ENCODE results near the gene KRT35. TPM values are rescaled to one million over a fixed set of nuclear protein-coding genes. Genes with fewer than 3 reads are reported as not detected.

KRT35 gene
- total RNA-seq, 4 donors from 2014 or later = not detected

- TF ChIP-seq POLR2A (IDR thresholded peaks at IDR 0.05) (no peak), CTCF (IDR thresholded peaks at IDR 0.05) (no peak), EP300 (IDR thresholded peaks at IDR 0.05) (no peak)
- Histone ChIP-seq H3K27me3 (no peaks in the 10 kb centered on the region), H3K4me3 (no peak within 1 kb of the TSS), H3K9me3 (no peaks in the 10 kb centered on the region), H3K27ac (no peak within 1 kb of the TSS), H3K36me3 (no peaks in the 10 kb centered on the region), H3K4me1 (no peaks in the 10 kb centered on the region)
- WGBS, 2 donors = 91 to 97% methylated on average over 10 of the region's 10 CpGs
- no peak for DNase-seq (ENCODE audit: low spot score in 2 of 2)
Observed at GRCh38 chr17:41440531-41441033, 40.4 kb downstream of the KRT35 start, which contains the start of gene KRT38. KRT38 (minus strand) TSS chr17:41440983; CDS start chr17:41440921, 62 bp downstream.

GRCh38 chr17:41439375-41439774, 41.6 kb downstream of the KRT35 start:
- Histone ChIP-seq H3K27ac (no peak overlapping the region), H3K9me3 (no peaks in the 10 kb centered on the region), H3K27me3 (no peaks in the 10 kb centered on the region), H3K4me1 (no peaks in the 10 kb centered on the region), H3K4me3 (no peak overlapping the region), H3K36me3 (no peaks in the 10 kb centered on the region)
- TF ChIP-seq EP300 (IDR thresholded peaks at IDR 0.05) (no peak), CTCF (IDR thresholded peaks at IDR 0.05) (no peak), POLR2A (IDR thresholded peaks at IDR 0.05) (no peak)
- 70 to 86% methylated on average over 4 to 5 of the region's 5 CpGs for WGBS, 2 donors
- DNase-seq (ENCODE audit: low spot score in 2 of 2) = no peak

GRCh38 chr17:41437769-41438168, 43.2 kb downstream of the KRT35 start:
- H3K9me3 ChIP-seq = no peaks in the 10 kb centered on the region
- H3K4me3 ChIP-seq = no peak overlapping the region
- no peak for DNase-seq (ENCODE audit: low spot score in 2 of 2)
- H3K4me1 ChIP-seq = no peaks in the 10 kb centered on the region
- TF ChIP-seq POLR2A (IDR thresholded peaks at IDR 0.05) (no peak), EP300 (IDR thresholded peaks at IDR 0.05) (no peak), CTCF (IDR thresholded peaks at IDR 0.05) (no peak)
- no peaks in the 10 kb centered on the region for H3K27me3 ChIP-seq
- WGBS, 2 donors = 87 to 89% methylated on average over 9 of the region's 9 CpGs
- no peaks in the 10 kb centered on the region for H3K36me3 ChIP-seq
- no peak overlapping the region for H3K27ac ChIP-seq

- no peaks in the 10 kb centered on the region for H3K36me3 ChIP-seq
- TF ChIP-seq EP300 (IDR thresholded peaks at IDR 0.05) (no peak), POLR2A (IDR thresholded peaks at IDR 0.05) (no peak), CTCF (IDR thresholded peaks at IDR 0.05) (no peak)
- H3K27me3 ChIP-seq = no peaks in the 10 kb centered on the region
- H3K9me3 ChIP-seq = no peaks in the 10 kb centered on the region
- DNase-seq (ENCODE audit: low spot score in 2 of 2) = no peak
- H3K4me1 ChIP-seq = no peaks in the 10 kb centered on the region
- no peak overlapping the region for H3K27ac ChIP-seq
- H3K4me3 ChIP-seq = no peak overlapping the region
- 85 to 89% methylated on average over 7 of the region's 7 CpGs for WGBS, 2 donors
Observed at GRCh38 chr17:41437254-41437653, 43.7 kb downstream of the KRT35 start.

- H3K4me3 ChIP-seq = no peak overlapping the region
- no peak for TF ChIP-seq CTCF (IDR thresholded peaks at IDR 0.05)
- TF ChIP-seq POLR2A (IDR thresholded peaks at IDR 0.05) = no peak
- TF ChIP-seq EP300 (IDR thresholded peaks at IDR 0.05) = no peak
- H3K27me3 ChIP-seq = no peaks in the 10 kb centered on the region
- H3K36me3 ChIP-seq = no peaks in the 10 kb centered on the region
- H3K9me3 ChIP-seq = no peaks in the 10 kb centered on the region
- no peak overlapping the region for H3K27ac ChIP-seq
- H3K4me1 ChIP-seq = no peaks in the 10 kb centered on the region
- WGBS, 2 donors = 34 to 37% methylated on average over 5 of the region's 5 CpGs
- DNase-seq (ENCODE audit: low spot score in 2 of 2) = no peak
Observed at GRCh38 chr17:41434415-41434814, 46.5 kb downstream of the KRT35 start.
